Ishikawa (cell line): Measurements from ENCODE around the gene SUPT20HL1.

Source experiments
- CEBPB ChIP-seq: IDR thresholded peaks from 2 replicates; pipeline ENCODE4 v1.6.1; 2012
- EGR1 ChIP-seq: IDR thresholded peaks from 2 replicates; pipeline ENCODE4 v1.6.1; 2012
- TF ChIP-seq, protein P1 (sequence below): IDR thresholded peaks from 2 replicates; pipeline ENCODE4 v1.6.1; 2012
- TF ChIP-seq, protein P2 (sequence below): IDR thresholded peaks from 2 replicates; pipeline ENCODE4 v1.6.1; 2012; ENCODE audit warnings: low read depth, mild to moderate bottlenecking

DNA sequence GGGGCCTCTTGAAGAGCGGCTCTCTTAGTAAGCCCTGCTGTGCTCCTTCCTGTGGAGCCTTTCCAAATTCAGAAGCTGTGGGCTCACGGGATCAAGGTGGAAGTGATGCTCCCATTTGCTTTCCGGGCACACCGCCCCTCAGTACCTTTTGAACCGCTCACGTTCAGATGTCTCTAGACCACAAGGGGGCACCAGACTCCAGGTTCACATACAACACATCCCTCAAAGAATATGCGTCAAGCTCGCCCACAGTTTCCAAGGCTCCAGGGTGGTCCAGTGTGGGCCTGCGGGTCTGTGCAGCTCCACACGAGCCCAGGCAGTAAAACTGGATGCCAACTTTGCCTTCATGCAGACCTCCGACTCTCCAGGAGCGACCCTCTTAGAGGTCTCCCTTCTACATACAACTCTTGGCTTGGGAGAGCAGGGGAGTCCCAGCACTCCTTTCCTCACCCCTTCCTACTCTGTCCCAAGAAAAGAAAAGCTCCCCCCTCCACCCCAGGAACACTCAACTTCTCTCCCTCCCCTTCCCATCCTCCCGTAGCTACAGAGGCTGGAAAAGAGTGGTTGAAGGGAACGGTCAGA is 11.0 kb downstream of the SUPT20HL1 start:
- TF ChIP-seq, protein P1, sequence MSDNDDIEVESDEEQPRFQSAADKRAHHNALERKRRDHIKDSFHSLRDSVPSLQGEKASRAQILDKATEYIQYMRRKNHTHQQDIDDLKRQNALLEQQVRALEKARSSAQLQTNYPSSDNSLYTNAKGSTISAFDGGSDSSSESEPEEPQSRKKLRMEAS: no peak
- TF ChIP-seq, protein P2, sequence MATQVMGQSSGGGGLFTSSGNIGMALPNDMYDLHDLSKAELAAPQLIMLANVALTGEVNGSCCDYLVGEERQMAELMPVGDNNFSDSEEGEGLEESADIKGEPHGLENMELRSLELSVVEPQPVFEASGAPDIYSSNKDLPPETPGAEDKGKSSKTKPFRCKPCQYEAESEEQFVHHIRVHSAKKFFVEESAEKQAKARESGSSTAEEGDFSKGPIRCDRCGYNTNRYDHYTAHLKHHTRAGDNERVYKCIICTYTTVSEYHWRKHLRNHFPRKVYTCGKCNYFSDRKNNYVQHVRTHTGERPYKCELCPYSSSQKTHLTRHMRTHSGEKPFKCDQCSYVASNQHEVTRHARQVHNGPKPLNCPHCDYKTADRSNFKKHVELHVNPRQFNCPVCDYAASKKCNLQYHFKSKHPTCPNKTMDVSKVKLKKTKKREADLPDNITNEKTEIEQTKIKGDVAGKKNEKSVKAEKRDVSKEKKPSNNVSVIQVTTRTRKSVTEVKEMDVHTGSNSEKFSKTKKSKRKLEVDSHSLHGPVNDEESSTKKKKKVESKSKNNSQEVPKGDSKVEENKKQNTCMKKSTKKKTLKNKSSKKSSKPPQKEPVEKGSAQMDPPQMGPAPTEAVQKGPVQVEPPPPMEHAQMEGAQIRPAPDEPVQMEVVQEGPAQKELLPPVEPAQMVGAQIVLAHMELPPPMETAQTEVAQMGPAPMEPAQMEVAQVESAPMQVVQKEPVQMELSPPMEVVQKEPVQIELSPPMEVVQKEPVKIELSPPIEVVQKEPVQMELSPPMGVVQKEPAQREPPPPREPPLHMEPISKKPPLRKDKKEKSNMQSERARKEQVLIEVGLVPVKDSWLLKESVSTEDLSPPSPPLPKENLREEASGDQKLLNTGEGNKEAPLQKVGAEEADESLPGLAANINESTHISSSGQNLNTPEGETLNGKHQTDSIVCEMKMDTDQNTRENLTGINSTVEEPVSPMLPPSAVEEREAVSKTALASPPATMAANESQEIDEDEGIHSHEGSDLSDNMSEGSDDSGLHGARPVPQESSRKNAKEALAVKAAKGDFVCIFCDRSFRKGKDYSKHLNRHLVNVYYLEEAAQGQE: no peak
- no peak for TF ChIP-seq EGR1
- TF ChIP-seq CEBPB: no peak
